DOHH2 (cell line): ENCODE data around the gene CDK19.

Experiments used
- CTCF ChIP-seq: fragments of 200-600 bp; sonication (generic); IDR thresholded peaks from one replicate; pipeline ENCODE4 v1.5.1; 2014; ENCODE audit warnings: antibody characterized with exemption, mild to moderate bottlenecking, low read depth, low read length; ENCODE audit not compliant: poor library complexity, severe bottlenecking
- EZH2phosphoT487 ChIP-seq: fragments of 200-600 bp; sonication (generic); IDR thresholded peaks from 2 replicates; pipeline ENCODE4 v1.6.1; 2017; ENCODE audit warnings: borderline replicate concordance, mild to moderate bottlenecking, antibody characterized with exemption, low read length, moderate library complexity, mixed read lengths

GRCh38 chr6:110741517-110741916 lies 73.8 kb downstream of the CDK19 start:
- TF ChIP-seq EZH2phosphoT487 (no peak), CTCF (no peak)
